ENCODE data around the gene SMIM21. TPM values are rescaled to one million over a fixed set of nuclear protein-coding genes. Genes with fewer than 3 reads are reported as not detected.

The SMIM21 gene
- total RNA-seq, 2 experiments from 2014 or later: not detected

- H3K27ac Mint-ChIP-seq: no peak overlapping the region
- no peak overlapping the region for H3K4me3 Mint-ChIP-seq
- H3K4me1 Mint-ChIP-seq: no peaks in the 10 kb centered on the region
- H3K27me3 Mint-ChIP-seq: peaks cover 56% of the 10 kb centered on the region
- POLR2A ChIA-PET: no interaction called here
- no peak for ATAC-seq (ENCODE audit: low read depth)
- peaks cover 2% of the 10 kb centered on the region for H3K36me3 Mint-ChIP-seq
- no peak for DNase-seq
- peaks cover 9% of the 10 kb centered on the region for H3K9me3 Mint-ChIP-seq
These were observed 26.7 kb upstream of the SMIM21 start for GRCh38 chr18:75454022-75454795.

GRCh38 chr18:75450906-75451305 lies 23.4 kb upstream of the SMIM21 start:
- DNase-seq: no peak
- POLR2A ChIA-PET: no interaction called here
- Mint-ChIP-seq H3K27ac (no peak overlapping the region), H3K4me3 (no peak overlapping the region), H3K36me3 (no peaks in the 10 kb centered on the region), H3K4me1 (no peaks in the 10 kb centered on the region), H3K9me3 (no peaks in the 10 kb centered on the region), H3K27me3 (peaks cover 50% of the 10 kb centered on the region)
- ATAC-seq (ENCODE audit: low read depth): no peak

- POLR2A ChIA-PET: no interaction called here
- peaks cover 9% of the 10 kb centered on the region for H3K4me1 Mint-ChIP-seq
- H3K9me3 Mint-ChIP-seq: no peaks in the 10 kb centered on the region
- no peak overlapping the region for H3K27ac Mint-ChIP-seq
- H3K4me3 Mint-ChIP-seq: no peak overlapping the region
- DNase-seq (no peak), ATAC-seq (ENCODE audit: low read depth) (no peak)
- H3K36me3 Mint-ChIP-seq: no peaks in the 10 kb centered on the region
- H3K27me3 Mint-ChIP-seq: peaks cover 8% of the 10 kb centered on the region
These were observed 14.4 kb upstream of the SMIM21 start for GRCh38 chr18:75441896-75442295.

- ATAC-seq (ENCODE audit: low read depth) (no peak), DNase-seq (no peak)
- POLR2A ChIA-PET: no interaction called here
- no peak overlapping the region for H3K27ac Mint-ChIP-seq
- H3K9me3 Mint-ChIP-seq: no peaks in the 10 kb centered on the region
- H3K36me3 Mint-ChIP-seq: no peaks in the 10 kb centered on the region
- H3K27me3 Mint-ChIP-seq: peaks cover 7% of the 10 kb centered on the region
- H3K4me3 Mint-ChIP-seq: no peak overlapping the region
- H3K4me1 Mint-ChIP-seq: peaks cover 7% of the 10 kb centered on the region
These were observed 11.8 kb upstream of the SMIM21 start for GRCh38 chr18:75439348-75439747.

GRCh38 chr18:75438891-75439290 lies 11.4 kb upstream of the SMIM21 start:
- Mint-ChIP-seq H3K27ac (no peak overlapping the region), H3K36me3 (no peaks in the 10 kb centered on the region), H3K9me3 (no peaks in the 10 kb centered on the region), H3K4me1 (peaks cover 4% of the 10 kb centered on the region), H3K27me3 (peaks cover 3% of the 10 kb centered on the region), H3K4me3 (no peak overlapping the region)
- POLR2A ChIA-PET: no interaction called here
- ATAC-seq (ENCODE audit: low read depth) (no peak), DNase-seq (no peak)

GRCh38 chr18:75437979-75438378 lies 10.5 kb upstream of the SMIM21 start:
- POLR2A ChIA-PET: no interaction called here
- no peak overlapping the region for H3K27ac Mint-ChIP-seq
- no peak for ATAC-seq (ENCODE audit: low read depth)
- H3K9me3 Mint-ChIP-seq: no peaks in the 10 kb centered on the region
- no peaks in the 10 kb centered on the region for H3K36me3 Mint-ChIP-seq
- DNase-seq: no peak
- no peak overlapping the region for H3K4me3 Mint-ChIP-seq
- no peaks in the 10 kb centered on the region for H3K4me1 Mint-ChIP-seq
- H3K27me3 Mint-ChIP-seq: peaks cover 5% of the 10 kb centered on the region

- POLR2A ChIA-PET: no interaction called here
- no peaks in the 10 kb centered on the region for H3K4me1 Mint-ChIP-seq
- no peak overlapping the region for H3K27ac Mint-ChIP-seq
- peaks cover 21% of the 10 kb centered on the region for H3K27me3 Mint-ChIP-seq
- H3K4me3 Mint-ChIP-seq: no peak overlapping the region
- DNase-seq: no peak
- no peaks in the 10 kb centered on the region for H3K36me3 Mint-ChIP-seq
- no peaks in the 10 kb centered on the region for H3K9me3 Mint-ChIP-seq
- ATAC-seq (ENCODE audit: low read depth): no peak
These were observed 5.6 kb upstream of the SMIM21 start for GRCh38 chr18:75433098-75433497.

- H3K4me1 Mint-ChIP-seq: no peaks in the 10 kb centered on the region
- H3K27ac Mint-ChIP-seq: no peak overlapping the region
- POLR2A ChIA-PET: no interaction called here
- peaks cover 19% of the 10 kb centered on the region for H3K27me3 Mint-ChIP-seq
- H3K9me3 Mint-ChIP-seq: no peaks in the 10 kb centered on the region
- H3K4me3 Mint-ChIP-seq: no peak overlapping the region
- DNase-seq (no peak), ATAC-seq (ENCODE audit: low read depth) (no peak)
- no peaks in the 10 kb centered on the region for H3K36me3 Mint-ChIP-seq
These were observed 2.5 kb upstream of the SMIM21 start for GRCh38 chr18:75429975-75430374.

- Mint-ChIP-seq H3K4me3 (no peak overlapping the region), H3K36me3 (no peaks in the 10 kb centered on the region), H3K27me3 (peaks cover 19% of the 10 kb centered on the region), H3K4me1 (no peaks in the 10 kb centered on the region), H3K9me3 (no peaks in the 10 kb centered on the region), H3K27ac (no peak overlapping the region)
- POLR2A ChIA-PET: no interaction called here
- no peak for DNase-seq
- no peak for ATAC-seq (ENCODE audit: low read depth)
These were observed 987 bp upstream of the SMIM21 start for GRCh38 chr18:75428490-75428889.

- peaks cover 6% of the 10 kb centered on the region for H3K27me3 Mint-ChIP-seq
- H3K4me1 Mint-ChIP-seq: no peaks in the 10 kb centered on the region
- H3K27ac Mint-ChIP-seq: no peak overlapping the region
- H3K36me3 Mint-ChIP-seq: no peaks in the 10 kb centered on the region
- H3K9me3 Mint-ChIP-seq: no peaks in the 10 kb centered on the region
- ATAC-seq (ENCODE audit: low read depth) (no peak), DNase-seq (no peak)
- POLR2A ChIA-PET: no interaction called here
- H3K4me3 Mint-ChIP-seq: no peak overlapping the region
These were observed 5.1 kb downstream of the SMIM21 start for GRCh38 chr18:75422341-75422910.

- Mint-ChIP-seq H3K4me3 (no peak overlapping the region), H3K9me3 (no peaks in the 10 kb centered on the region), H3K27me3 (peaks cover 4% of the 10 kb centered on the region), H3K4me1 (no peaks in the 10 kb centered on the region), H3K36me3 (no peaks in the 10 kb centered on the region), H3K27ac (no peak overlapping the region)
- DNase-seq: no peak
- POLR2A ChIA-PET: no interaction called here
- no peak for ATAC-seq (ENCODE audit: low read depth)
These were observed 5.8 kb downstream of the SMIM21 start for GRCh38 chr18:75421656-75422055.

GRCh38 chr18:75418293-75419005 lies 9.1 kb downstream of the SMIM21 start:
- Mint-ChIP-seq H3K36me3 (no peaks in the 10 kb centered on the region), H3K9me3 (no peaks in the 10 kb centered on the region), H3K4me1 (no peaks in the 10 kb centered on the region), H3K27me3 (peaks cover 9% of the 10 kb centered on the region), H3K27ac (no peak overlapping the region), H3K4me3 (no peak overlapping the region)
- DNase-seq (no peak), ATAC-seq (ENCODE audit: low read depth) (no peak)
- POLR2A ChIA-PET: no interaction called here

GRCh38 chr18:75410611-75411010 lies 16.9 kb downstream of the SMIM21 start:
- H3K36me3 Mint-ChIP-seq: no peaks in the 10 kb centered on the region
- no peak overlapping the region for H3K4me3 Mint-ChIP-seq
- H3K9me3 Mint-ChIP-seq: no peaks in the 10 kb centered on the region
- no peak for DNase-seq
- H3K27ac Mint-ChIP-seq: no peak overlapping the region
- H3K27me3 Mint-ChIP-seq: no peaks in the 10 kb centered on the region
- POLR2A ChIA-PET: no interaction called here
- ATAC-seq (ENCODE audit: low read depth): no peak
- peaks cover 3% of the 10 kb centered on the region for H3K4me1 Mint-ChIP-seq

- POLR2A ChIA-PET: no interaction called here
- DNase-seq (no peak), ATAC-seq (ENCODE audit: low read depth) (no peak)
- Mint-ChIP-seq H3K36me3 (no peaks in the 10 kb centered on the region), H3K27ac (no peak overlapping the region), H3K4me1 (peaks cover 3% of the 10 kb centered on the region), H3K27me3 (peaks cover 2% of the 10 kb centered on the region), H3K4me3 (no peak overlapping the region), H3K9me3 (no peaks in the 10 kb centered on the region)
These were observed 17.7 kb downstream of the SMIM21 start for GRCh38 chr18:75409806-75410205.

Measured in activated naive CD8-positive, alpha-beta T cell treated with anti-CD3 and anti-CD28 coated beads, Interleukin-2, amount 10 ng/mL, durations not matched to agents 7 days and 5 days (primary cell).